NB4 (cell line): ENCODE data around the gene LGMN.

Experiments
- CTCF ChIP-seq: IDR thresholded peaks from one replicate; pipeline ENCODE4 v1.5.1; 2012; ENCODE audit warnings: low read depth, low read length
- MAX ChIP-seq: IDR thresholded peaks from 2 replicates; pipeline ENCODE4 v1.6.1; 2011; ENCODE audit warnings: low read depth, low read length
- MYC ChIP-seq: IDR thresholded peaks from 2 replicates; pipeline ENCODE4 v1.6.1; 2011; ENCODE audit warnings: low read depth, low read length
- POLR2A ChIP-seq: IDR thresholded peaks from 2 replicates; pipeline ENCODE4 v1.6.1; 2011; ENCODE audit warnings: mild to moderate bottlenecking; ENCODE audit not compliant: insufficient read length; ENCODE audit errors: extremely low read depth

GRCh38 chr14:92780444-92781232, 32.2 kb upstream of the LGMN start:
- TF ChIP-seq CTCF: no peak
- TF ChIP-seq POLR2A: no peak
- no peak for TF ChIP-seq MAX
- no peak for TF ChIP-seq MYC
